HT-29 (cell line): Measurements from ENCODE around the gene PPP3R1. TPM values are rescaled to one million over a fixed set of nuclear protein-coding genes. Genes with fewer than 3 reads are reported as not detected.

ENCODE experiments used
- DNase-seq: peaks from one replicate; pipeline ENCODE4 v3.0.0-alpha.2; 2015; ENCODE audit warnings: low spot score
- total RNA-seq: library from RNA; depleted of rRNA; stranded (reverse); fragments of >200 nt; shearing (Covaris generic); gene quantifications from 2 replicates; pipeline ENCODE4 v1.2.3, GENCODE V29; 2014

The PPP3R1 gene
- total RNA-seq, 1 experiment from 2014 or later = 8.9 TPM

GRCh38 chr2:68258851-68259250 is 6.5 kb upstream of the PPP3R1 start:
- DNase-seq = no peak

DNA sequence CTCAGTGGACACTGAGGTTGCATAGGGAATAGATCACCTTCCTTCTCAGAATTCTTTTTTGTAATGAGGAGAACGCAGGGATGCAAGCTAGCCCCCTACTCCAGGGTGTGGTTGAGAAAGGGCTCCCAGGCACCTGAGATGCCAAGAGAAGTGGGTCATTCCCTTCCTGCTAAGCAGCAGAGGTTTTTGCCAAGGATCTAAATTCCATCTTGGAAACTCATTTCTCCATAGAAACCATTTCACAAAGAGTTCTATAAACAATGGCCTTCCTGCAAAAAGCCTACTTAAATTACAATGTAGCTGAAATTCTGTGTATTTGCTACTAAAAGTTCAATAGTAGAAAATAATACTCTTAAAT is 3.7 kb upstream of the PPP3R1 start:
- no peak for DNase-seq

- peak; percentile 57 for DNase-seq
Observed at GRCh38 chr2:68253219-68254068, 1.1 kb upstream of the PPP3R1 start.

DNA sequence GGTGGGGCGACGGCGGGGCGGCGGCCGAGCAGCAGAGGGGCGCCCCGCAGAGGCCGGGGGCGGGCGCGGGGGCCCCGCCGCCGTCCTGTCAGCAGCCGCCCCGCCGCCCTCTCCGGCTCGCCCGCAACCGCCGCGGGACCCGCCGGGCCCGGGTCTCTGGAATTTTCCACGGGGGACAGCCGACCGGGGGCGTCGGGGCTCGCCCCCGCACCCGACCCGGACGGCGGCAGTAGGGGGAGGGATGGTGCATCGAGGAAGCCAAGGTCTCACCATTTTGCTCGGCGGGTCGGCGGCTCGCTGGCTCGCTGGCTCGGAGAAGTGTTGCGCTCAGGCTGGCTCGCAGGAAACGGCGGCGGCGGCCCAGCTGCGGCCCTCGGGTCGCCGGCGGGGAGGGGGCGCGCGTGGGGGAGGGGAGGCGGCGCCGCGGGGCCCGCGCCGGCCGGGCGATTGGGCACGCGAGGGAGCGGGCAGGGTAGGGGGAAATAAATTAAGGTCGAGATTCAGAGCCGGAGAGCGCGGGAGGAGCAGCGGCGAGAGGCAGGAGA is 405 bp downstream of the PPP3R1 start:
- peak; percentile 4 for DNase-seq

DNA sequence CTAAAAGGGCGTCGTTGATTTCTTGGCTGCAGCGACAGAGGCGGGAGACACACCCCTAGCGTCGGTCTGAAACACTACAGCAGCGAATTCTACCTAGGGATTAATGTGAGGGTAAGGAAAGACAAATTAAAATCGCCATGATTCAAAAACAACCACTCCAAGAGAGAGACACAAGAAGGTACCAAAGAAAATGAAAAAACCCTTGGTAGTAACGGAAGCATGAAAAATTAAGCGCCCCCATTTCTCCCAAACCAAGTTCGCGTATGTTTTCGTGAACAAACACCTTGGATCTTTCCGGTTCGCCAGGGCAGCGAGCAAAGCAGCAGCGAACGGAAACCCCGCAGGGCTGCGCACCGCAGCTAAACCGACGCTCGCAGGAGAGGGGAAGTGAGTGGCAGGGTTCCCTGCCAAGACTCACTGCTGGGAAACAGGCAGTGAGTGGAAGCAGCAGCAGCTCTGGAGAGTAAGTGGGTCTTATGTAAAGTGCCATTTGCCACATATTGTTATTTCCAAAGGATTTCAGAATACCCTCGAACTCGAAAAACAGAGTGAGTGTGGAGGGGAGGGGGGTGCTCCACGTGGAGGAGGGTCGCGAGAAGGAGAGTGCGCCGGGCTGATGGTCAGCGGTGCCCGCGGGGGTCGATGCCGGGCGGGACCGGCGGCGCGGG is 1.0 kb downstream of the PPP3R1 start:
- peak; percentile 91 for DNase-seq

- no peak for DNase-seq
Observed at GRCh38 chr2:68250652-68251186, 1.6 kb downstream of the PPP3R1 start.

DNA sequence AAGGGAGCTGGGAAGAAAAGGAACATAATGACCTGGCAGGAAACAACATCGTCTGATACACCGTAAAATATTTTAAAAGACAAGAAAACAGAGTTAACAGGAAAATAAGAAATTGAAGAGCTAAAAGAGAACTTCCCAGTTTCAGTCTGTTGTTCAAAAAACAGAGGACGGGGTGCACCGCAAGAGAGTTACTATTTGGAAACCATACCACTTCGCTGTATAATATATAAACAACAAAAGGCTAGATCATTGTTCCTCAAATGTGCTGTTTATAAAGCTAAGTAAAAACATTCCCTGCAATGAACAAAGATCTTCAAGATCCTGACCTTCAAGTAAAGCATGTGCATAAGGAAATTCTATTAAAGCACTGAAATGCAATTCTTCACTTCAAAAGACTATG is 2.1 kb downstream of the PPP3R1 start:
- DNase-seq = peak; percentile 9

GRCh38 chr2:68248806-68249205 is 3.5 kb downstream of the PPP3R1 start:
- DNase-seq = no peak

GRCh38 chr2:68248361-68248760 is 4.0 kb downstream of the PPP3R1 start:
- no peak for DNase-seq

- DNase-seq = no peak
Observed at GRCh38 chr2:68246396-68246795, 5.9 kb downstream of the PPP3R1 start.

- no peak for DNase-seq
Observed at GRCh38 chr2:68245672-68246071, 6.7 kb downstream of the PPP3R1 start.

DNA sequence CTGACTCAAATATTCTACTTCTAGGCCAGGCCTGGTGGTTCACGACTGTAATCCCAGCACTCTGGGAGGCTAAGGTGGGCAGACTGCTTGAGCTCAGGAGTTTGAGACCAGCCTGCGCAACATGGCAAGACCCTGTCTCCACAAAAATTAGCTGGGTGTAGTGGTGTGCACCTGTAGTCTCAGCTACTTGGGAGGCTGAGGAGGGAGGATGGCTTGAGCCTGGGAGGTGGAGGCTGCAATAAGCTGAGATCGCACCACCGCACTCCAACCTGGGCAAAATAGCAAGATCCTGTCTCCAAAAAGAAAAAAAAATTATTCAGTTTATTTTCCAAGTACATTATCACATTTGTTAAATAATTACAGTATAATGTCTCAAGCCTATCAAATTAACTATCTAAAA is 7.3 kb downstream of the PPP3R1 start:
- DNase-seq = no peak

DNA sequence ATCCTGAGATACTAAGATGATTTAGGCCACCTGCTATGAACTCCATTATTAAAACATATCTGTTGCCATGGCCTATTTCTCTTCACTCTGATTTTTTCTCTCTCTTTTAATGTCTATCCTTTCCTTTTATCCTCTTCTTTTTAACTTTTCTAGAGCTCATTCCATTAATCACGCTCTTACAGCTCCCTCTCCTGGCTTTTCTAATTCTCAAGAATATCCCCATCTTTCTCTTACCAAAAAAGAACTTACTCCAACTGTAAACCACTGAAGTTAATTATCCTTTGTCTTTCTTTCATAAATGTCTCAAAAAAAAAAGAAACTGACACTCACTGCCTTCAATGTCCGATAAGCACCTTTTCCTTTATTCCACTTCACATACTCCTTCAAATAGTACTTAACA is 7.9 kb downstream of the PPP3R1 start:
- DNase-seq = no peak

DNA sequence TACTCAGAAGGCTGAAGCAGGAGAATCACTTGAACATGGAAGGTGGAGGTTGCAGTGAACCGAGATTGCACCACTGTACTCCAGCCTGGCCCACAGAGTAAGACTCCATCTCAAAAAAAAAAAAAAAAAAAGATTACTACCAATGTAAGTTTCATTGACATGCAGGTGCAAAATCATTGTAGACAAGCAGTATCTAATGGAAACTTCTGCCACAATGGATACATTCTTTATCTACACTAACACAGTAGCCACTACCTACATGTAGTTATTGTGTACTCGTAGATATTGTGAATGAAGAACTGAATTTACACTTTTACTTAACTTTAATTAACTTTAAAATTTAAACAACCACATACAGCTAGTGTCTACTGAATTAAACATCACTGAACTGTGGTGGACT is 10.6 kb downstream of the PPP3R1 start:
- DNase-seq = no peak

GRCh38 chr2:68240446-68240845 is 11.9 kb downstream of the PPP3R1 start:
- DNase-seq = no peak

GRCh38 chr2:68238955-68239822 is 13.1 kb downstream of the PPP3R1 start:
- DNase-seq = no peak

DNA sequence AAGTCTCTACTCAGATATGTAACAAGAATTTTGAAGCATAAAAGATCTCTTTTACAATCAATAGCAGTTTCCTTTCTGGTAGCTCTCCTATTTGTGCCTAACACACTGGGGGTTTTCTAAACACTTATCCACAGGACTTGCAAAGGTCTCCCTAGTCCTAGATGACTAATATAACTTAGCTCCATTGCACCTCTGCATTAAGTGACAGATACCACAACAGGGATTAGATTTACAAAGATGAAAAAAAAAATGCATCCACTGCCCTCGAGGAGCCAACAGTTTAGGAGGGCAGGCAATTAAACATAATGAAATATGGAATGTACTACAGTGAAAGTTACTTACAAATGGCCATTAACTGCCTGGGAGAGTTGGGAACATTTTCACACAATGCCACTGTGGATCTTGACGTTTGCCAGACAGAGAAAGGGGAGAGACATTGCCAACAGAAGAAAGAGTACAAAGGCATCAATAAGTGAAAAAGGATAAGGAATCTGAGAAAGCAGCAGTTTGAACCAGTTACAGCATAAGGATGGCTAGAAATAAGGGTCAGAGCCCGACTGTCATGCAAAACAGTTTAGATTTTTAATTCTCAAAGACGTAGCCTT is 14.3 kb downstream of the PPP3R1 start:
- no peak for DNase-seq

GRCh38 chr2:68237404-68237803 is 14.9 kb downstream of the PPP3R1 start:
- no peak for DNase-seq

DNA sequence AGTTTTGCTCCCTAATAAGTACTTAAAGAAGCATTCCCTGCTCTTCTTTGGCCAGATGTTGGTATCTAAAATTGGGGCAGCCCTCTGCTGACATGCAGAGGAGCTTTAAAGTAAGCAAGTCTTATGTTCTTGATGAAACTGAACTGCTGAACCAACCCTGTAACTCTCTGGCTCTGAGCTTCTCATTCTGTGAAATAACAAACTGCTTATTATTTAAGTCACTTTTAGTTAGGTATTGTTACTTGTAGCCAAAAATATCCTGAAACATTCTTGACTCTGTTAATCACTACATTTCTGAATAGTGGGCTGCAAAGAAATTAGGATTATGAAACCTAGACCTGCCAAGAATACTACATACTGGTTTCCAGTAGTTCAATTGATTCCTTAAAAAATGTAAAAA is 15.5 kb downstream of the PPP3R1 start:
- DNase-seq = no peak

- DNase-seq = no peak
Observed at GRCh38 chr2:68236103-68236734, 16.1 kb downstream of the PPP3R1 start.

DNA sequence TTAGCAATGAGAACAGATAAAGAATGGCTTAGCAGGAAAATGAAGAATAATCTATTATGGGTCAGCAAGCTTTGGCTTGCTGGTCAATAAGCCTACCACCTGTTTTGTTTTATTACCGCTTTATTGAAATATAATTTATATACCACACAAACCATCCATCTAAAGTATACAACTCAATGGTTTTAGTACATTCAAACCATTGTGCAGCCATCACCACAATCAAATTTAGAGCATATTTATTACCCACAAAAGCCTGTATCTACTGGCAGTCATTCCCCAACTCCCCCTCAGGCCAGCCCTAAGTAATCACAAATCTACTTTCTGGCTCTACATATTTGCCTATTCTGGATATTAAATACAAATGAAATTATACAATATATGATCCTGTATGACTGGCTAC is 17.2 kb downstream of the PPP3R1 start:
- no peak for DNase-seq
